ENCODE data around the gene KPRP. TPM values are rescaled to one million over a fixed set of nuclear protein-coding genes. Genes with fewer than 3 reads are reported as not detected.

KPRP gene
- total RNA-seq, 1 experiment from 2014 or later = not detected

DNA sequence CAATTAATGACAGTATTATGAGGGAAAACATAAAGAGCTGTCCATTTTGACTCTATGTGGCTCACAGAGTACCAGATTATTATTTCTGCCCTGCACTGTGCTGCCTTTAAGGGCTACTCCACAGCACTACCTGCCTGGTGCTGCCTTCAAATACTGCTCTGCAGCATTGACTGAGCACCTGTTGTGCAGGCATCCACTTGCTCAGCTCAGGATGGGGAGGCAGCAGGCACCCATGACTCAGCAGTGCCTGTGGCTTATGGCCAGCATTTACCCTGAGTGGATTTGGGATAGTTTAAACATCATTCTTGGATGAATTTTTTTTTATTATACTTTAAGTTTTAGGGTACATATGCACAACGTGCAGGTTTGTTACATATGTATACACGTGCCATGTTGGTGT, 953 bp upstream of the KPRP start:
- Histone ChIP-seq H3K9me3 (ENCODE audit: control insufficient read depth, low read depth, low read length) (peaks cover 92% of the 10 kb centered on the region), H3K79me2 (ENCODE audit: insufficient read depth, low read length) (no peaks in the 10 kb centered on the region), H2AK5ac (ENCODE audit: insufficient read length, low read length) (no peak overlapping the region), H3K23ac (ENCODE audit: insufficient read length, low read depth, low read length) (no peak overlapping the region), H4K8ac (replicated peaks; ENCODE audit: insufficient read length, low read depth, low read length) (no peak overlapping the region), H3K18ac (ENCODE audit: insufficient read length, low read depth, low read length) (no peak overlapping the region), H4K91ac (ENCODE audit: insufficient read length, low read depth, low read length) (no peak overlapping the region), H4K5ac (ENCODE audit: insufficient read length, low read depth, low read length) (no peak overlapping the region), H3K4me1 (ENCODE audit: insufficient read depth, low read length) (no peaks in the 10 kb centered on the region), H2BK15ac (ENCODE audit: low read depth, low read length) (no peak overlapping the region), H3K9ac (ENCODE audit: extremely low read depth, insufficient read length, low read length) (no peak overlapping the region), H3K27me3 (ENCODE audit: insufficient read depth, low read length) (no peaks in the 10 kb centered on the region), H4K20me1 (ENCODE audit: control insufficient read depth, insufficient read depth, insufficient read length) (no peaks in the 10 kb centered on the region), H2AFZ (ENCODE audit: low read length) (no peak overlapping the region), H3K27ac (ENCODE audit: insufficient read length, low read depth, low read length) (no peak overlapping the region), H3K4ac (ENCODE audit: low read depth, low read length) (no peak overlapping the region), H2BK5ac (ENCODE audit: insufficient read length, low read length) (no peak overlapping the region), H3K14ac (ENCODE audit: insufficient read depth, low read length) (no peak overlapping the region), H3K23me2 (ENCODE audit: insufficient read length, low read depth, low read length, poor library complexity, severe bottlenecking) (no peaks in the 10 kb centered on the region), H2BK12ac (ENCODE audit: insufficient read length, low read depth, low read length) (no peak overlapping the region), H3T11ph (ENCODE audit: low read length) (no peak overlapping the region), H3K4me2 (ENCODE audit: insufficient read depth, insufficient read length, low read length) (no peak overlapping the region), H3K79me1 (ENCODE audit: insufficient read depth, low read depth, low read length, poor library complexity, severe bottlenecking) (no peaks in the 10 kb centered on the region), H2BK120ac (ENCODE audit: low read depth, low read length, poor library complexity, severe bottlenecking) (no peak overlapping the region), H3K56ac (ENCODE audit: insufficient read length, low read depth, low read length) (no peak overlapping the region), H2BK20ac (ENCODE audit: low read depth, low read length, poor library complexity, severe bottlenecking) (no peak overlapping the region)
- no peaks in the 10 kb centered on the region for H3K4me1 Mint-ChIP-seq
- TF ChIP-seq, protein P1, sequence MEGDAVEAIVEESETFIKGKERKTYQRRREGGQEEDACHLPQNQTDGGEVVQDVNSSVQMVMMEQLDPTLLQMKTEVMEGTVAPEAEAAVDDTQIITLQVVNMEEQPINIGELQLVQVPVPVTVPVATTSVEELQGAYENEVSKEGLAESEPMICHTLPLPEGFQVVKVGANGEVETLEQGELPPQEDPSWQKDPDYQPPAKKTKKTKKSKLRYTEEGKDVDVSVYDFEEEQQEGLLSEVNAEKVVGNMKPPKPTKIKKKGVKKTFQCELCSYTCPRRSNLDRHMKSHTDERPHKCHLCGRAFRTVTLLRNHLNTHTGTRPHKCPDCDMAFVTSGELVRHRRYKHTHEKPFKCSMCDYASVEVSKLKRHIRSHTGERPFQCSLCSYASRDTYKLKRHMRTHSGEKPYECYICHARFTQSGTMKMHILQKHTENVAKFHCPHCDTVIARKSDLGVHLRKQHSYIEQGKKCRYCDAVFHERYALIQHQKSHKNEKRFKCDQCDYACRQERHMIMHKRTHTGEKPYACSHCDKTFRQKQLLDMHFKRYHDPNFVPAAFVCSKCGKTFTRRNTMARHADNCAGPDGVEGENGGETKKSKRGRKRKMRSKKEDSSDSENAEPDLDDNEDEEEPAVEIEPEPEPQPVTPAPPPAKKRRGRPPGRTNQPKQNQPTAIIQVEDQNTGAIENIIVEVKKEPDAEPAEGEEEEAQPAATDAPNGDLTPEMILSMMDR (conservative IDR thresholded peaks at IDR 0.05) = no peak
- no peak overlapping the region for H3K4me3 Mint-ChIP-seq
- no peak overlapping the region for H3K27ac Mint-ChIP-seq
- peaks cover 94 to 95% of the 10 kb centered on the region in 2 experiments for H3K9me3 Mint-ChIP-seq
- DNase-seq = no peak
- no CpG with 5 or more reads among the region's 2 CpGs for WGBS (ENCODE audit: extremely low coverage, insufficient read length, low lambda C conversion rate)
- peaks cover 17 to 49% (median 20%) of the 10 kb centered on the region in 3 experiments; a peak in 6 of 7 replicates for H3K36me3 Mint-ChIP-seq (ENCODE audit: insufficient read depth in 1 of 3, low read depth in 3 of 3)
- H3K27me3 Mint-ChIP-seq (ENCODE audit: low read depth) = peaks cover 3% of the 10 kb centered on the region
